G401.6 (cell line): ENCODE measurements around the gene AGBL4.

Experiments used
- FAIRE-seq: peaks from 2 replicates; lab custom pipeline; 2012; peaks lifted over from hg19 to GRCh38; lab: Jason Lieb, UNC

AGBL4 gene

DNA sequence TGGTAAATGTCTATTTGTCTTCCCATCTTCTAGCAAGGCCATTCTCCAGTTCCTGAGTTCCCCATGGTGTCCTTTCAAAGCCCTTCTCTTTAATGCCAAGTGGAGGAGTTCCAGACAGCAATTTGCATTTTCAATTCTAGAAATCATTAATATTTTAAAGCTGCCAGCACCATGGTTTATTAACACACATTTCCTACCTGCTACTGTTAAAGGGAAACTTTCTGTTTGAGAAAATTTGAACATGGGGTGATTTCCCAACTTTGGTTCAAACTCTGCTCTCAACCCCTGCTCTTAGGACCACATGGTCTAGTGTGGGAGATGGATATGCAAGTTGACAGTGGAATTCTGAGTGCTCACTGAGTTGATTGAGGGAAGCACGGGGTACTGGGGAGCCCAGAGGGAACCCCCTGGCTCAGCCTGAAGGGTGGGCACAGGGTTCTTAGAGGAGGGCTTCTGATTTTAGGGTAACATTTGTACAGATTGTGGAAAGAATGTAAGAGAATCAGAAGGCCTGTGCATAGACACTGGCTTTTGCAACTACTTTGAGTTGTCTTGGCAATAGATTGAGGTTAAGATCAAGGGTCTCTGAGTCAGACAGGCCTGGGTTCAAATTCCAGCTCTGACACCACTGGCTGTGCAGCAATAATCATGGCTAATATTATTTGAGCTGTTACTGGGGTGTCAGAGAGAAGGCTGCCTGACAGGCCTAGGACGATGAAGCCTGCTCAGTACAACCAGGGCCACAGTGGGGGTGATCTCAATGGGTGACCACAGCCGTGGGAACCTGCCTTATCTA lies 1344.8 kb downstream of the AGBL4 start:
- no peak for FAIRE-seq

GRCh38 chr1:48677306-48678287 lies 1346.2 kb downstream of the AGBL4 start:
- no peak for FAIRE-seq

DNA sequence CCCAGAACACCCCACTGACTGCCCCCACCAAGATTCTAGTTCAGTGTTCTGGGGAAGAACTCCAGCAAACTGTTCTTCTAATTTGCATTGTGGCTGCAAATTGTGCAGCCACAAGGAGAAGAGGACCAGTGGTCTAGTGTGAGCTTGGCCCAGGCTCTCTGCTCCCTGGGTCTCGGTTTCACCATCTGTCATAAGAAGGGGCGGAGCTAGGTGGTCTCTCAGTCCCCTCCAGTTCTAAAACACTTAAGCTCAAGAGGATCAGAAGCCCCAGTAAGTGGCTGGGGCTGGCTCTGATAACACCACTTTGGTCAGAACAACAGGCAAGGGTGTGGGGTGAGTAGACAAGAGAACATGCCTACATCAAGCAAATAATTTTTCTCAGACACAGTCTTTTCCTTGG lies 1346.9 kb downstream of the AGBL4 start:
- FAIRE-seq = no peak

DNA sequence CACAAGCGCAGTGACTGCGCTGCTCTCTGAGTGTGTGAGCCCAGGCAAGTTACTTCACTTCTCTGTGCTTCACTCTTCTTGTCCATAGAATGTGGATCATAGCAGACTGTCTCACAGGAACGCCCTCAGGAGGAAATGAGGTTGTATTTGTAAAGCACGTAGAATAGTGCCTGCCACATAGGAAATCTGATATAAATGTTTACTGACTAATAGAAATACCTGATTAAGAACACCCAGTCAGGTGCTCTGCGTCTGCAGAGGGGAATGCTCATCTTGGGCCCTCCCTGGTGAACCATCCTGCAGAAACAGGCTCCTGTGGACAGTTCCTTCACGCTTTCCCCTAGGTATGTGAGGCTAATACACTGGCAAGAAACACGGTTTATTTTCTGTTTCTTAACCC lies 1347.4 kb downstream of the AGBL4 start:
- no peak for FAIRE-seq

- no peak for FAIRE-seq
Measured at GRCh38 chr1:48675251-48675650, 1348.5 kb downstream of the AGBL4 start.

DNA sequence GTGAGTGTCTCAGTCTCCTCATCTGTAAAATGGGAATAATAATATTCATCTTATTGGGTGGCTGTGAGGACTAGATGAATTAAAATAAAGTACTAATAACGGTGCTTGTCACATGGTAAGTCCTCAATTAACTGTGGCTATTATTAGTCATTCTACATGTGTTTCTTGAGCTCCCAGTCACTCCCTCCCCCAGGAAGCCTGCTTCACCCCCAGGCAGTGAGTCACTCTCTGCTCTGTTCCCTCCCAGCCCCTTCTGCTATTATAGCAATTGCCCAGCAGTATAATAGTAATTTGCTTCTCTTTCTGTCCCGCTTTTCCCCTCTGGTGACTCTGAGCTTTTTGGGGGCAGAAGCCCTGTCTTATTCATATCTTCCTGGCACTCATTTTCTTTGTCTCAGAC lies 1349.1 kb downstream of the AGBL4 start:
- FAIRE-seq = no peak

DNA sequence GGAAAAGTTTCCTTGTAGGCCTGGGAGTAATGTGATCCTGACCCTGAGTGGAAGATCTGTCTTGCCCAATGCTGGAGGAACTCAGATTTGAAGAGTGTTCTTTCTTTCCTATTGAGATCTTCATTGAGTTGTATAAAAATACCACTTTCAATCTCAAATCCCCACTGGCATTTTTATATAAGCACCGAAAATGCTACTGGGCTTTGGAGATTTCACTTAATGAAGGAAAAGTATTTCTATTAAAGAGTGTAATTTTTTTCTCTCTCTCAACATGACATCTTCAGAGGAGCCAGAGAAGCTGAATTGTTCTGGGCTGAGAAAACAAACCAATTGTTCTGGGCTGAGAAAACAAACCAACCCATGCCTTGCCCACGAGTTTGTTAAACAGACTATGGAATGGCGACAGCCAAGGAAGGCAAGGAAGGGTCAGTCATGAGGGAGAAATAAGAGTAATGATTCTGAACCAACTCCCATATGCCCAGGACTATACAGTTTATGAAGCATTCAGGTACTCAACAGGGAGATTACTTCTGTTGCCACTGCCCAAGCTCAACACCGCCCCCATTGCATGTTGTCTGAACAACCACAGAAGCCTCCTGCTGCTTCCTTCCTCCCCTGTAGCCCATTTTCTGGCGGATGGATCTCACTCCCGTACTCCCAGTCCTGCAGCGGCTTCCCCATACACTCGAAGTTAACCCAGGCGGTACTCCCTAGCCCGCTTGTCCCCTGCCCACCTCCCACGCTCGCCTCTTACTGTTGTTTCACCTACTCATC lies 1350.2 kb downstream of the AGBL4 start:
- FAIRE-seq = no peak

- no peak for FAIRE-seq
Measured at GRCh38 chr1:48671578-48671977, 1352.2 kb downstream of the AGBL4 start.

DNA sequence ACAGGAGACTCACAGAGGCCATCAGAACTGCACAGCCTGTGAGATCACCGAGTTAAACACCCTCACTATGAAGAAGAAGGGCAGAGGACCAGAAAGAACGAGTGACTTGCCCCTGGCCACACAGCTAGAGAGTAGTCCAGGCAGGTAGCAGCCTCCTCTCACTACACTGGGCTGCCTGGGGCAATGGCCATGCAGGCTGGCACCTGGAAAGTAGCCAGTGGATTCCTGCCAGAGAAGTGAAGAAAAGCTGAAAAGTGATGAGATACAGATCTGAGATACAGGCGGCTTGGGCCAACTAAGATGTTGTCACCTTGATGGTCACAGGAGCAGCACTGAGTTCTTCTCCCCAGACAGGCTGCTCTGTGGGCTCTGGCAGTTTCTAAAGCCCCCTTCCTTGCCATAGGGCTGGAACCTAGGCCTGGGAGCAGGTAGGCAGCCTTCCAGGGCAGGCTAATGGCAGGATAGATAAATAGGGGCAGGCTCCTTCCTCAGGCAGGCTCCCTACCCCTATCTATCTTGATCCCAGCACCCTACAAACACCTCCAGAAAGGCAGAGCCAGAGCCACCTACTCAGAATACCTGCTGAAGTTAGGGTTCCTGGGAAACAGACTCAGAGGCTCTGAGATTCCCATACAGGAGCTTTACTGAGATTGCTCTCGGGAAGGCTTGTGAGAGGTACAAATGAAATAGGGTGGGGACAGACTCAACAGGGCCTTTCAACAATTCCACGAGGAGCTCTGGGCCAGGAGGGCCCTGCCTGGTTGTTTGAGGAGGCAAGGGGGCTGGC lies 1353.3 kb downstream of the AGBL4 start:
- no peak for FAIRE-seq

- no peak for FAIRE-seq
Measured at GRCh38 chr1:48668339-48668738, 1355.4 kb downstream of the AGBL4 start.

DNA sequence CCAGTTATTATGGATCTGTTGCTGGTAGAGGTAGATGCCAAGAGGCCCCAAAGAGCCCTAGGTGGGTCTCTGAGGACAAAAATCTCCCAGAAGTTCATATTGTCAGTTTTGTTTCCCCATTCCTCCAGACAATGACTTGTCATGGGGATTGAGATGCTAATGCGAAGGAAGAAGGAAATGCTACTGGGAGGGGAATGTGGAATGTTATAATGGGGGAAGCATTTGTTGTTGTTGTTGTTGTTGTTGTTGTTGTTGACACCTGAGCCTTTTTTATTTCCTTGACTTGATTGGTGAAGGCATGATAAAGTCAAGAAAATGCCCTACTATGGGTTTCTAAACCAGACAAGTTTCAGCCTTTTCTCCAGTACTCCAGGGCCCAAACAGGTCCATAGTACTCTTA lies 1356.0 kb downstream of the AGBL4 start:
- FAIRE-seq = no peak

DNA sequence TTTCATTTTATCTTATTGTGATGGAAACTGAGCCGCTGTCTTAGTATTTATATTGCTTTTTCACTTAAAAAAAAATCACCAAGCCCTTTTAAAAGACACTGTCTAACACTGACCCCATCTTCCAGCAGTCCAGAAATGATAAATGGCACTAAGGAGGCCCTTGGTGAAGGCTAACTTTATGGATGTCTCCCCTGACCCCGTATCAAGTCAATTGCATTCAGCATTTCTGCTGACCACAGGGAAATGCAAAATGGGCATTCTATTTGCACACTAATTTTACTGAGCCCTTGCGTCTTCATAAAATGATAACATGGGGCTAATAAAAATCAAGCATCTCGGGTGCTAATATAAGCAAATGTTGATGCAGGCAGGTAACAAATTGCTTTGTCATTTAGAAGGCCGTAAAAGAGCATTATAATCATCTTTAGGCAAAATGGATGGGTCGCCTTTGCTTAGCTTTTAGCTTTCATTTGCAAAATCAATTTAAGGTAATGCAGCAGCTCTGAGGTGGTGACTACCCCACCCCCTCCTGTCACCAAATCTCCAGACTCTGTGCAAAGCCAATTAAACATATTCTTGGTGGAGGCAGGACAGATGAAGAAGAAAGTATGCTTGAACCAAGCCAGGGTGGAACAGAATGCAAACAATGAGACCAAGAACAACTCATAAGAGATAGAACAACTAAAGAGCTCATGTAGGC lies 1357.9 kb downstream of the AGBL4 start:
- no peak for FAIRE-seq

DNA sequence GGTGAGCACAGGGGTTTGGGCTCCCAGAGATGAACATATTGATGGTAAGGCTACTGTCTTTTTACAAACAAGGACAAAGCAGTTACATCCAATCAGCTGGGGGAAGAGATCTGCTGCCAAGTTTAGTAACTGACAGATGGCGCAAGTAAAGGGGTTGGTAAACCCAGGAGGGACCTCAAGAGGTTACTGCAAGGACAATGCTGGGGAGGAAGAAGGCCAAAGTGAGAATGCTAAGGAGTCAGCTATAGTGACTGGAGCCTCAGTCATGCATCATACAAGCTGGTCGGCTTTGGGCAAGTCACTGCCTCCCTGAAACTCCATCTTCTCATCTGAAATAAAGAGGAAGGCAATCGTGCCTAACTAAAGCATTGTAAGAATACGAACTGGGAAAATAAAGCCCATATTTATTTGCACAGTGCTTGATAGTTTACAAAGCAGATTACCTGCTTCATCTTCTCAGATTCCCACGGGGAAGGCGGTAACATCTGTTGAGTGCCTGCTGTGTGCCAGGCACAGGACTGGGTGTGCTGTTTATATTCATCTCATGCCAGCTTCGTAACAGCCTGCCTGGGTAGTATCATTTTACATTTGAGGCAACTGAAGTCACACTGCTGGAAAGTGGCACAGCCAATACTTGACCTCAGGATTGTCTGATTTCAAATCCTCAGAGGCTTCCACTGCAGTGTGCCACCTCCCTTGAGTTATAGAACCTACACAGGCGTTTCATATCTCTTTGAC lies 1361.9 kb downstream of the AGBL4 start:
- no peak for FAIRE-seq

DNA sequence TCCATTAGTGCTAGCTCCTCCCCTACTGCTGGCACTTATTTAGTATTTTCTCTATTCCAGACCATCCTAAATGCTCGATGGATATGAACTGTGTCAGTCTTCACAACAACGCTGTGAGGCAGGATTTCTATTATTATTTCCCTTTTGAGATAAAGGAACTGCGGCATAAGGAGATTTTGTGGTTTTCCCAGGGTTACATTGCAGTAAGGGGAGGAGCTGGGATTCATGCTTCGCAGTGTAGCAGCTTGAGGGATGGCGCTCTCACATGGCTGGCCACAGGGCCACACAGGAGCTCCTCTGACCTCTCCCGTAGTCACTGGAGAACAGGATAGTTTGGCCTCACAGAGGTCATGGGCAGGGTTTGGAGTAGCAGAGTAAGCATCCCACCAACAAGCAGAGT lies 1364.0 kb downstream of the AGBL4 start:
- FAIRE-seq = no peak

- no peak for FAIRE-seq
Measured at GRCh38 chr1:48657413-48657812, 1366.3 kb downstream of the AGBL4 start.

- no peak for FAIRE-seq
Measured at GRCh38 chr1:48654606-48655210, 1369.0 kb downstream of the AGBL4 start.

GRCh38 chr1:48652334-48652733 lies 1371.4 kb downstream of the AGBL4 start:
- no peak for FAIRE-seq

DNA sequence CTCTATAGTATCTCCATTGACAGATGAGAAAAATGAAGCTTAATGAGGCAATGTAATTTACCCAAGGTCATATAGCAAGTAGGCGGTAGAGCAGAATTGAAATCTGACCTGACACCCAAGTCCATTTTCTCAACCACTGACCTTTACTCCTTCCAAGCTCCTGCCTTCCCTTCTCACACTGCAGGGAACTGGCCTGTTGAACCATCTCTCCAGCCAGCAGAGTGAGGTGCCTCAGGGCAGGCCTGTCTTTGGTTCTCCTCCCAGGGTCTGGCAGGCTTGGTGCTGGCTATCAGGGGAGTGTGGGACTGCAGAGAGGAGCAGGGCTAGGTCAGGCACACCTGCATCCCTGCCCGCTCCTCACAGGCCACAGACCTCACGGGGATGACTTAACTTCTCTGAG lies 1373.9 kb downstream of the AGBL4 start:
- no peak for FAIRE-seq

DNA sequence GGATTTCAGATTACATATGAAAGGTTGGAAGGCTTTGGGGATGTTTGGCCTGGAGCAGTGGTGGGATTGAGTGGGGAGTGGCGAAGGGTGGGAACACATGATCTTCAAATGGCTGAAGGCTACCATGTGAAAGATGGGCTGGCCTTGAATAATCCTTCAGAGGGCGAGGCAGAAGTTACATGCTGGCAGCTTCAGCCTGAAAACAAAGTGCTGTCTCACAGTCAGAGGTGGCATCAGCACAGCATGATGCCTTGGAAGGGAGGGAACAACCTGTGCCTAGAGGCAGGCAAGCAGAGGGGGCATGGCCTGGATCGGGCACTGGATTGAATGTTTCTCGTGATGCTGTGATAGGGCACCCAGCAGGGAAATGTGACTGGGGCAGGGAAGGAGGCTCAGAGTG lies 1377.9 kb downstream of the AGBL4 start:
- no peak for FAIRE-seq
